Gastrocnemius medialis (tissue), 4 donors: Measurements from ENCODE around the gene EMC8.

Experiments used
- POLR2A ChIP-seq, 2 donors: fragments of 450-650 bp; IDR thresholded peaks; one replicate each; pipeline ENCODE4 v1.6.1; 2017; ENCODE audit warnings: antibody characterized with exemption in 2 of 2, mild to moderate bottlenecking in 2 of 2, moderate library complexity in 2 of 2
- TF ChIP-seq, protein P1 (sequence below), 5 experiments: fragments of 450-650 bp in 3 of 5; fragments of 200-600 bp in 2 of 5; sonication (generic) in 2 of 5; IDR thresholded peaks in 4 of 5; conservative IDR thresholded peaks in 1 of 5; 1 replicate in 4 of 5; 2 replicates in 1 of 5; pipeline ENCODE4 v1.5.1; 2016 to 2019; ENCODE audit warnings: antibody characterized with exemption in 5 of 5, mild to moderate bottlenecking in 3 of 5, moderate library complexity in 3 of 5

DNA sequence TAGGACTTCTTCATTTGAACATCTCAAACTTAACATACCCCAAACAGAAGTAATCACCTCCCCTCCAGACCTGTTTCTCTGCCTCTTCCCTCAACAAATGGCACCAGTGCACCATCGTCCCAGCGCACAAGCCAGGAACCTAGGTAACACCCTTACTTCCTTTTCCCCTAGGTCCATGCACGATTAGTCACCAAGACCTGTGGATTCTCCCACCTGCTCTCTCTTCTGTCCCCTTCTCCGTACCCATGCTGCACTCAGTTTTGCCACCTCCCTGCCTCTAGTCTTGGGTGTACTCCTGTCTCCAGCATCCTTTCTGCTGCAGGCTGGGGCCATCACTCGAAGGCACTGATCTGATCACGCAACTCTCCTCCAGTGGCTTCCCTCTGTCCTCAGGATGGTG, 3.2 kb downstream of the EMC8 start:
- TF ChIP-seq POLR2A (IDR thresholded peaks at IDR 0.05), result no peak
- TF ChIP-seq, protein P1, sequence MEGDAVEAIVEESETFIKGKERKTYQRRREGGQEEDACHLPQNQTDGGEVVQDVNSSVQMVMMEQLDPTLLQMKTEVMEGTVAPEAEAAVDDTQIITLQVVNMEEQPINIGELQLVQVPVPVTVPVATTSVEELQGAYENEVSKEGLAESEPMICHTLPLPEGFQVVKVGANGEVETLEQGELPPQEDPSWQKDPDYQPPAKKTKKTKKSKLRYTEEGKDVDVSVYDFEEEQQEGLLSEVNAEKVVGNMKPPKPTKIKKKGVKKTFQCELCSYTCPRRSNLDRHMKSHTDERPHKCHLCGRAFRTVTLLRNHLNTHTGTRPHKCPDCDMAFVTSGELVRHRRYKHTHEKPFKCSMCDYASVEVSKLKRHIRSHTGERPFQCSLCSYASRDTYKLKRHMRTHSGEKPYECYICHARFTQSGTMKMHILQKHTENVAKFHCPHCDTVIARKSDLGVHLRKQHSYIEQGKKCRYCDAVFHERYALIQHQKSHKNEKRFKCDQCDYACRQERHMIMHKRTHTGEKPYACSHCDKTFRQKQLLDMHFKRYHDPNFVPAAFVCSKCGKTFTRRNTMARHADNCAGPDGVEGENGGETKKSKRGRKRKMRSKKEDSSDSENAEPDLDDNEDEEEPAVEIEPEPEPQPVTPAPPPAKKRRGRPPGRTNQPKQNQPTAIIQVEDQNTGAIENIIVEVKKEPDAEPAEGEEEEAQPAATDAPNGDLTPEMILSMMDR (IDR thresholded peaks at IDR 0.05 in 4 of 5, conservative IDR thresholded peaks at IDR 0.05 in 1 of 5), result no peak
